RPMI8226 (cell line): ENCODE data around the gene SPI1.
A peak's percentile ranks its signal among the peaks of the same experiment; 100 is the strongest.

Experiments
- DNase-seq: peaks from one replicate; pipeline ENCODE4 v3.0.0-alpha.2; 2015

SPI1 gene

GRCh38 chr11:47378010-47378835 lies at the start of gene SPI1:
Gene SPI1, minus strand, starts transcription at chr11:47378547. Its CDS starts 194 bp downstream, at chr11:47378353.
- DNase-seq: peak; percentile 59

DNA sequence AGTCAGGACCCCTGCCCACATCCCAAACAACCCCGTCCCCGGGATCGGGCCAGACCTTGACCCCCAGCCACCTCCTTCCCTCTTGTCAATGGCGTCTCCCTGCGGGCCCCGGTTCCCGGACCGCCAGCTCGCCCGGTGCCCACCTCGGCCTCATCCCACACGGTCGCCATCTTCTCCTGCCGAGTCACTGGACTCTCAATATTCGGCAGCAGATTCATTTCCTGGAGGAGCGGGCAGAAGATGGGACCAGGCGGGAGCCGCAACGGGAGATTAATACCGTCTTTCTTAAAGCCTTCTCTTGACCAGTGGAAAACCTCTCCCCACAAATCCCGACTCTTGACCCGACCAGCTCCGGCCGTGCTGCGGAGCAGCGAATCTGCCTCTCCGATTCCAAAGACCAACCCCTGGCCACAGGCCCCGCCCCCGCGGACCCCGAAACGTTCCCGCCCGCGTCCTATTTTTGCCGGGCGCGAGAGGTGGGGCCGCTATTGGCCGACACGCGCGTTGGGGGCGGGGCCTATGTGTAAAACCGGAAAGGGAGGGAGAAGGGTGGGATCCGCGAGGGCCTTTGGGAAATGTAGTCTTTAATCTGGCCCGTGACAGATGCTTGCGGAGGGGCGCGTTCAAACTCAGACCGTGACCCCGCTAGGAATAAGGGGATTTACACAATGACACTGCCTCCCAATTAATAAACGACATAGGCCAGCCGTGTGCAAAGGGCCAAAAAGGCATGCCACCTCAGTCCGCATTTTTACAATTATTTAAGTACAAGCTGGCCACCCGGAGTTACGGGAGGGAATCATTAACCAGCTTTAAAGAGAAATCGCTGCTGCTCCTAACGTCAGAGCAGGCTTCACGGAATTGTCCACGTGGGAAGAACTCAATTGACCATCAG lies 48.0 kb upstream of the SPI1 start, which contains the start of gene PSMC3:
PSMC3 (minus strand) TSS at position 378 of the 895 bp plus-strand sequence; CDS start at position 218, 160 bp downstream.
- DNase-seq: peak; percentile 96

DNA sequence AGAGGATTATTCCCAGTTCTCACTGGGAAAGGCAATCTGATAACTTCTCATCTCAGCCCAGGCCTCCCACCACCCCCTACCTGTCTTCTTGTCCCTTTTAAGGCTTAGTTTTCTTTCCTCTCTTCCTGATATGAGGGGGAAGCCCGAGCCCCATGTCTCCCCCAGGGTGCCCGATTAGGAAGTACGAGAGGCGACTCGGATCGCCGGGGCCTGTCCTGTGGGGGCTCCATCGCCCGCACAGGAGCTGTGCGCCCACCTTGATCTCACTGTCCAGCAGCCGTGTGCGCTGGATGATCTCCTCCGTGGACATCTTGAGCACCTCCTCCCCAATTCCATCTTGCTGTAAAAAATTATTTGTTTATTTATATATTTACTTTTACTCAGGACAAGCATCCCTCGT lies 47.3 kb upstream of the SPI1 start:
- no peak for DNase-seq

GRCh38 chr11:47418454-47419259 lies 40.3 kb upstream of the SPI1 start:
- no peak for DNase-seq

GRCh38 chr11:47417712-47418111 lies 39.4 kb upstream of the SPI1 start:
- DNase-seq: no peak

GRCh38 chr11:47415949-47416472 lies 37.7 kb upstream of the SPI1 start:
- DNase-seq: no peak

- no peak for DNase-seq
These were observed 36.9 kb upstream of the SPI1 start for GRCh38 chr11:47415091-47415854.

DNA sequence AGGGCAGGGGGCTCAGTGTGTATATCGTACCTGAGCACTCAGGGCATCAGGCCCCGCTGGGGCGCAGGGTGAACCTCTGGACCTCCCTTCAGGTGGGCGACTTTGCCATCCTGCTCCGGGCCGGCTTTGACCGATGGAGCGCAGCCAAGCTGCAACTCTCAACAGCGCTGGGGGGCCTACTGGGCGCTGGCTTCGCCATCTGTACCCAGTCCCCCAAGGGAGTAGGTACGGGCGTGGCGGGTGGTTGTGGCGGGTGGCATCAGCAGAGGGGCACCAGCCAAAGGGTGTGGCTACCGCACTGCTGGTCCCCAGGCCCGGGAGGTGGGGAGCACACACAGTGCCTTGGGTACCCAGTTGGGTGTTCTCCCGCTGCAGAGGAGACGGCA lies 36.3 kb upstream of the SPI1 start:
- DNase-seq: no peak

GRCh38 chr11:47413908-47414684 lies 35.7 kb upstream of the SPI1 start:
- no peak for DNase-seq

- DNase-seq: no peak
These were observed 35.0 kb upstream of the SPI1 start for GRCh38 chr11:47413351-47413750.

- DNase-seq: peak; percentile 63
These were observed 33.8 kb upstream of the SPI1 start for GRCh38 chr11:47411884-47412746.

- no peak for DNase-seq
These were observed 32.3 kb upstream of the SPI1 start for GRCh38 chr11:47410370-47411264.

DNA sequence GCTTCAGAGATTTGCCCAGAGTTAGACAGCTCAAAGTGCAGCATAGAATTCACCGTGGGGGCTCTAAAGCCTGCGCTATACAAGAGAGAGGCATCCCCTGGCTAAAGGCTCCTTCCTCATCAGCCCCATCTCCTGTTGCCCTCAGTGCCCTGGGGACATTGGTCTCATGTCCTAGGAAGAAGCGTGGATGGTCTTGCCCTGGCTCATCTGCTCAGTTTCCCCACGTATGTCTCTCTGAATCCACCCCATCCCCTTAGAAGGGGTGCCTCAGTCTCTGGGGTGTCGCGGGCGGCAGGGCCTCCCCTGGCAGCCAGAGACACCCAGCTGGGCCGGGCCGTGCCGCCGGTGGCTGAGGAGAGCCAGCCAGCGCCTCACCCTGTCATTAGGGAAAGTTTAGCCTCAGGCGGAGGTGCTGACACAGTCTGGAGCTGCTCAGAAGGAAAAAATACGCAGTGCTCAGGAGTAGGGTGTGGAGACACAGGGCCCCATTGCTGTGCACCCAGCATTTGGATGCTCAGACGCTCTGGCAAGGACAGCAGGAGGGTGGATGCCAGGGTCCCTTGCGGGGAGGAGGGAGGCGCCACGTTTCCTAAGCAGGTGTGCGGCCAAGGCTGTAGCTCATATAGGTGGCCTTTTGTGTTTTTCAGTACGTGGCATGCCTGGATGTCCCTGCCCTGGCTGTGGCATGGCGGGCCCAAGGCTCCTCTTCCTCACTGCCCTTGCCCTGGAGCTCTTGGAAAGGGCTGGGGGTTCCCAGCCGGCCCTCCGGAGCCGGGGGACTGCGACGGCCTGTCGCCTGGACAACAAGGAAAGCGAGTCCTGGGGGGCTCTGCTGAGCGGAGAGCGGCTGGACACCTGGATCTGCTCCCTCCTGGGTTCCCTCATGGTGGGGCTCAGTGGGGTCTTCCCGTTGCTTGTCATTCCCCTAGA lies 31.4 kb upstream of the SPI1 start:
- no peak for DNase-seq

GRCh38 chr11:47408598-47409439 lies 30.5 kb upstream of the SPI1 start:
- peak; percentile 19 for DNase-seq

GRCh38 chr11:47407746-47408590 lies 29.6 kb upstream of the SPI1 start, which contains the start of gene SLC39A13:
Gene SLC39A13, plus strand, starts transcription at chr11:47408590. Its CDS starts 1,505 bp downstream, at chr11:47410095.
- peak; percentile 93 for DNase-seq
